ENCODE measurements around the gene FAM13A.

GRCh38 chr4:89026542-89026941, 30.4 kb downstream of the FAM13A start:
- no peak for TF ChIP-seq CTCF (IDR thresholded peaks at IDR 0.05; ENCODE audit: low read depth, low read length, poor library complexity, severe bottlenecking)
- no peak for TF ChIP-seq EZH2phosphoT487 (IDR thresholded peaks at IDR 0.05; ENCODE audit: borderline replicate concordance, low read length)

Data from DOHH2 (cell line).